Measurements from ENCODE around the gene DAB2. TPM values are rescaled to one million over a fixed set of nuclear protein-coding genes. Genes with fewer than 3 reads are reported as not detected.

Gene DAB2
- total RNA-seq, 4 donors from 2014 or later, result 30.8 to 121 (median 47.4) TPM

- TF ChIP-seq POLR2AphosphoS5 (IDR thresholded peaks at IDR 0.05), result peak; percentile 18
- TF ChIP-seq EP300 (IDR thresholded peaks at IDR 0.05), result no peak
- no peak for ATAC-seq
- Histone ChIP-seq H3K4me3 (no peak overlapping the region), H3K36me3 (peaks cover 0 to 9% of the 10 kb centered on the region in 2 donors), H3K4me1 (peaks cover 20 to 97% (median 32%) of the 10 kb centered on the region in 3 donors), H3K27ac (peak overlapping the region; percentile 2 to 59 (median 36)), H3K9me3 (no peaks in the 10 kb centered on the region), H3K27me3 (no peaks in the 10 kb centered on the region)
- WGBS, 2 donors (ENCODE audit: low coverage in 1 of 2), result 19 to 41% methylated on average over 5 of the region's 5 CpGs
Observed at GRCh38 chr5:39412721-39413394, 11.9 kb downstream of the DAB2 start.

- peaks cover 0 to 1% of the 10 kb centered on the region in 2 donors for H3K36me3 ChIP-seq
- no peaks in the 10 kb centered on the region for H3K9me3 ChIP-seq
- WGBS, 2 donors (ENCODE audit: low coverage in 1 of 2), result 94 to 97% methylated on average over 4 of the region's 4 CpGs
- no peak for ATAC-seq
- TF ChIP-seq POLR2AphosphoS5 (IDR thresholded peaks at IDR 0.05) (no peak), POLR2A (IDR thresholded peaks at IDR 0.05) (no peak), EP300 (IDR thresholded peaks at IDR 0.05) (no peak), CTCF (IDR thresholded peaks at IDR 0.05) (no peak)
- H3K4me1 ChIP-seq, result peaks cover 20 to 97% (median 32%) of the 10 kb centered on the region in 3 donors
- no peaks in the 10 kb centered on the region for H3K27me3 ChIP-seq
- no peak overlapping the region for H3K4me3 ChIP-seq
- peak overlapping the region in 3 of 4 donors; percentile 28 to 59 (median 44) for H3K27ac ChIP-seq
Observed at GRCh38 chr5:39411985-39412384, 12.8 kb downstream of the DAB2 start.

- WGBS, 2 donors (ENCODE audit: low coverage in 1 of 2), result 0 to 10% methylated on average over 1 of the region's 1 CpG
- peak overlapping the region; percentile 32 to 59 (median 39) for H3K27ac ChIP-seq
- no peaks in the 10 kb centered on the region for H3K27me3 ChIP-seq
- TF ChIP-seq POLR2A (IDR thresholded peaks at IDR 0.05) (no peak), EP300 (IDR thresholded peaks at IDR 0.05) (no peak), CTCF (IDR thresholded peaks at IDR 0.05) (no peak), POLR2AphosphoS5 (IDR thresholded peaks at IDR 0.05) (peak; percentile 73)
- no peaks in the 10 kb centered on the region for H3K9me3 ChIP-seq
- ATAC-seq, result peak; percentile 67
- no peak overlapping the region for H3K4me3 ChIP-seq
- peaks cover 20 to 98% (median 32%) of the 10 kb centered on the region in 3 donors for H3K4me1 ChIP-seq
- H3K36me3 ChIP-seq, result no peaks in the 10 kb centered on the region
Observed at GRCh38 chr5:39411061-39411460, 13.7 kb downstream of the DAB2 start.

- Histone ChIP-seq H3K36me3 (no peaks in the 10 kb centered on the region), H3K27ac (peak overlapping the region in 2 of 4 donors; percentile 3 to 10)
Observed at GRCh38 chr5:39409033-39409432, 15.7 kb downstream of the DAB2 start.

More at GRCh38 chr5:39409033-39409432, 15.7 kb downstream of the DAB2 start:
- ATAC-seq, result peak; percentile 19
- H3K27me3 ChIP-seq, result no peaks in the 10 kb centered on the region
- 55 to 92% methylated on average over 1 of the region's 1 CpG for WGBS, 2 donors (ENCODE audit: low coverage in 1 of 2)
- no peaks in the 10 kb centered on the region for H3K9me3 ChIP-seq
- no peak overlapping the region for H3K4me3 ChIP-seq
- peaks cover 16 to 79% (median 29%) of the 10 kb centered on the region in 3 donors for H3K4me1 ChIP-seq
- TF ChIP-seq EP300 (IDR thresholded peaks at IDR 0.05) (no peak), CTCF (IDR thresholded peaks at IDR 0.05) (no peak), POLR2AphosphoS5 (IDR thresholded peaks at IDR 0.05) (no peak), POLR2A (IDR thresholded peaks at IDR 0.05) (no peak)

Measured in gastroesophageal sphincter (tissue), 4 donors.